ENCODE data around the gene NEDD9. TPM values are rescaled to one million over a fixed set of nuclear protein-coding genes. Genes with fewer than 3 reads are reported as not detected.

Gene NEDD9, protein sequence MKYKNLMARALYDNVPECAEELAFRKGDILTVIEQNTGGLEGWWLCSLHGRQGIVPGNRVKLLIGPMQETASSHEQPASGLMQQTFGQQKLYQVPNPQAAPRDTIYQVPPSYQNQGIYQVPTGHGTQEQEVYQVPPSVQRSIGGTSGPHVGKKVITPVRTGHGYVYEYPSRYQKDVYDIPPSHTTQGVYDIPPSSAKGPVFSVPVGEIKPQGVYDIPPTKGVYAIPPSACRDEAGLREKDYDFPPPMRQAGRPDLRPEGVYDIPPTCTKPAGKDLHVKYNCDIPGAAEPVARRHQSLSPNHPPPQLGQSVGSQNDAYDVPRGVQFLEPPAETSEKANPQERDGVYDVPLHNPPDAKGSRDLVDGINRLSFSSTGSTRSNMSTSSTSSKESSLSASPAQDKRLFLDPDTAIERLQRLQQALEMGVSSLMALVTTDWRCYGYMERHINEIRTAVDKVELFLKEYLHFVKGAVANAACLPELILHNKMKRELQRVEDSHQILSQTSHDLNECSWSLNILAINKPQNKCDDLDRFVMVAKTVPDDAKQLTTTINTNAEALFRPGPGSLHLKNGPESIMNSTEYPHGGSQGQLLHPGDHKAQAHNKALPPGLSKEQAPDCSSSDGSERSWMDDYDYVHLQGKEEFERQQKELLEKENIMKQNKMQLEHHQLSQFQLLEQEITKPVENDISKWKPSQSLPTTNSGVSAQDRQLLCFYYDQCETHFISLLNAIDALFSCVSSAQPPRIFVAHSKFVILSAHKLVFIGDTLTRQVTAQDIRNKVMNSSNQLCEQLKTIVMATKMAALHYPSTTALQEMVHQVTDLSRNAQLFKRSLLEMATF
- 1.9 and 34.2 TPM in 2 replicates for total RNA-seq

DNA sequence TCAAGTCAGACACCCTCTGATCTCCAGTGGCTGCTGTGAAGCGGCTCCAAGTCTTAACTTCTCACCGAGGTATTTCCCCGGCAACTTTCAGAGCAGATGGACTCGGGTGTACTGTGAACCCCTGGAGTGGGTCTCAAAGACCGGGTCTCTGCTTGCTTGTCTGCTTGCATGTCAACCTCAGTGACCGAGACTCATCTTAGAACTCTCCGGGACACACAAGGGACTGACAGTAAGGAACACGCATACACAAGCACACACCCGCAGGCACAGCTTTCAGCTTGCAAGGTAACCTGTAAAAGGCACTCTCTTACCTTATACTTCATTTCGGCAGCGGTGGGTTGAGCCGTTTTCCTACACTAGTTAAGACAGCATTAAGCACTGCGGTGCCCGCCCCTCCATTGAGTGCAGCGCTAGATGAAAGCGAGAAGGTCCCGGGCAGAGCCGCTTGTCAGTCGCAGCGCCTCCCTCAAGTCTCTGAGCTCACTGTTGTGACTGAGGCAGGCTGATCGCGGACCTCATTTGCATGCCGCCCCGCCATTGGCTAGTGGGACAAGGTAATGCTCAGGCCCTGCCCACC is at the start of gene NEDD9:
NEDD9 (minus strand) TSS at position 476 of the 577 bp plus-strand sequence; CDS start at position 323, 153 bp downstream.

Other genes with a start within 250 kb of the NEDD9 start
- gene ELOVL2, start 188.4 kb downstream of the NEDD9 start, total RNA-seq: under 0.01 TPM in 1 of 2 replicates, not detected in the other
- gene SMIM13, start 138.8 kb downstream of the NEDD9 start, total RNA-seq: 14.5 and 15.1 TPM in 2 replicates
- not detected in 2 replicates for gene ERVFRD-1, start 120.9 kb downstream of the NEDD9 start, total RNA-seq

Data from tracheal epithelial cell (primary cell).